Loucy (cell line): ENCODE measurements around the gene MTMR8.

Experiments used
- EZH2phosphoT487 ChIP-seq: fragments of 200-600 bp; IDR thresholded peaks from 2 replicates; pipeline ENCODE4 v1.6.1; 2018; ENCODE audit warnings: antibody characterized with exemption, mild to moderate bottlenecking, moderate library complexity, borderline replicate concordance
- TF ChIP-seq, protein P1 (sequence below): fragments of 200-600 bp; sonication (generic); conservative IDR thresholded peaks from 2 replicates; pipeline ENCODE4 v1.5.1; 2014; ENCODE audit warnings: mild to moderate bottlenecking, antibody characterized with exemption, low read length

DNA sequence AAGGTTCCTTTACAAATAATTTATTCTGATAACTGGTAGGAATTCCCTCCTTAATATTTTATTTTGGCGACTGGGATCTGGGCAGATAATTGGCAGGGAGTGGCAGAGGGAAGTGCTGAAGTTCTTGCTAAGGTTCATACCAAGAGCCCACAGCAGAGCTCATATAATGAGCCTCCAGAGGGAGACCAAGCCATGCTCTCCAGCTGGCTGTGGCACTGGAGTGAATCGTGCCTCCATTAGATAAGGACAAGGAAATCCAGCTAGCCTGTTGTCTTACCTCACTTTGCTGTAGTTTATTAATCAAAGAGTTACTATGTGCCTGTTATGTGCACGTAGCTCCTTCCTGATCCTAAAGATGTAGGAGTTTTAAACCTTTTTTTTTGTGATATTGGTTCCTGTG lies 166.1 kb downstream of the MTMR8 start:
- TF ChIP-seq, protein P1, sequence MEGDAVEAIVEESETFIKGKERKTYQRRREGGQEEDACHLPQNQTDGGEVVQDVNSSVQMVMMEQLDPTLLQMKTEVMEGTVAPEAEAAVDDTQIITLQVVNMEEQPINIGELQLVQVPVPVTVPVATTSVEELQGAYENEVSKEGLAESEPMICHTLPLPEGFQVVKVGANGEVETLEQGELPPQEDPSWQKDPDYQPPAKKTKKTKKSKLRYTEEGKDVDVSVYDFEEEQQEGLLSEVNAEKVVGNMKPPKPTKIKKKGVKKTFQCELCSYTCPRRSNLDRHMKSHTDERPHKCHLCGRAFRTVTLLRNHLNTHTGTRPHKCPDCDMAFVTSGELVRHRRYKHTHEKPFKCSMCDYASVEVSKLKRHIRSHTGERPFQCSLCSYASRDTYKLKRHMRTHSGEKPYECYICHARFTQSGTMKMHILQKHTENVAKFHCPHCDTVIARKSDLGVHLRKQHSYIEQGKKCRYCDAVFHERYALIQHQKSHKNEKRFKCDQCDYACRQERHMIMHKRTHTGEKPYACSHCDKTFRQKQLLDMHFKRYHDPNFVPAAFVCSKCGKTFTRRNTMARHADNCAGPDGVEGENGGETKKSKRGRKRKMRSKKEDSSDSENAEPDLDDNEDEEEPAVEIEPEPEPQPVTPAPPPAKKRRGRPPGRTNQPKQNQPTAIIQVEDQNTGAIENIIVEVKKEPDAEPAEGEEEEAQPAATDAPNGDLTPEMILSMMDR = peak; percentile 18; the same call in 1 of the 2 replicates
- TF ChIP-seq EZH2phosphoT487 = no peak
